Activated CD4-positive, alpha-beta T cell treated with anti-CD3 and anti-CD28 coated beads, Interleukin-10, Interleukin-2, amounts not matched to agents 100 ng/mL and 50 ng/mL, durations not matched to agents 16 hours and 8 hours (primary cell): Measurements from ENCODE around the gene NR2F6.

Source experiments
- DNase-seq: peaks from one replicate; pipeline ENCODE4 v3.0.0-alpha.2; 2020

The NR2F6 gene

DNA sequence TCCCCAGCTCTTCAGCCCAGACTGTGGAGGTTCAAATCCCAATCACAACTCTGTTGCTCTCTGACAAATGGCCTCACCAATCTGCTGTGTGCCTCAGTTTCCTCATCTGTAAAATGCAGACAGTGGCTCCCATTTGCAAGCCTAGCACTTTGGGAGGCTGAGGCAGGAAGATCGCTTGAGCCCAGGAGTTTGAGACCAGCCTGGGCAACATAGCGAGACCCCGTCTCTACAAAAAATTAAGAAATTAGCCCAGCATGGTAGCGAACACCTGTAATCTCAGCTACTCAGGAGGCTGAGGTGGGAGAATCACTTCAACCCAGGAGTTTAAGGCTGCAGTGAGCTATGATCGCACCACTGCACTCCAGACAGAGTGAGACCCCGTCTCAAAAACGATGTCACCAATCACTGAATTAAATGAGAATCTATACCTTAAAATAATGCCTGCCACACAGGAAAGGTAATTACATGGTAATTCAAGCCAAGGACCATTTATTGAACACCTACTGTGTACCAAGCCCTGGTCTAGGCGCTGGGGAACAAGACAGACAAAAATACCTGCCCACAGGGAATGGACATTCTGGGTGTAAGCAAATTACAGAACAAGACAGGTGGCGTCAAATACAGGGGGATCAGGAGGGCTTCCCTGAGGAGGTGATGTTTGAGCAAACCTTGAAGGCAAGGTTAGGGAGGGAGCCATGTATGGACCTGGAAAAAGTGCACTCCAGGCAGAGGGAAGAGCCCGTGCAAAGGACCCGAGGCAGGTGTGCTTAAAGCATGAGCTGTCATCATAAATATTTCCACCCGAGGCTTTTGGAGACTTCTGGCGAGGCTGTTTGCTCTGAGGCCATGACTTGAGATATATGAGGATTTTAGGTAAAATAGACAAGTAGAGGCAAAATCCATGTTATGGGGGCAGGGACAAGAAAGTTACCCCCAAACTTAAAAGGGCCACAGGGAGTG is 7.7 kb downstream of the NR2F6 start:
- DNase-seq, result no peak

DNA sequence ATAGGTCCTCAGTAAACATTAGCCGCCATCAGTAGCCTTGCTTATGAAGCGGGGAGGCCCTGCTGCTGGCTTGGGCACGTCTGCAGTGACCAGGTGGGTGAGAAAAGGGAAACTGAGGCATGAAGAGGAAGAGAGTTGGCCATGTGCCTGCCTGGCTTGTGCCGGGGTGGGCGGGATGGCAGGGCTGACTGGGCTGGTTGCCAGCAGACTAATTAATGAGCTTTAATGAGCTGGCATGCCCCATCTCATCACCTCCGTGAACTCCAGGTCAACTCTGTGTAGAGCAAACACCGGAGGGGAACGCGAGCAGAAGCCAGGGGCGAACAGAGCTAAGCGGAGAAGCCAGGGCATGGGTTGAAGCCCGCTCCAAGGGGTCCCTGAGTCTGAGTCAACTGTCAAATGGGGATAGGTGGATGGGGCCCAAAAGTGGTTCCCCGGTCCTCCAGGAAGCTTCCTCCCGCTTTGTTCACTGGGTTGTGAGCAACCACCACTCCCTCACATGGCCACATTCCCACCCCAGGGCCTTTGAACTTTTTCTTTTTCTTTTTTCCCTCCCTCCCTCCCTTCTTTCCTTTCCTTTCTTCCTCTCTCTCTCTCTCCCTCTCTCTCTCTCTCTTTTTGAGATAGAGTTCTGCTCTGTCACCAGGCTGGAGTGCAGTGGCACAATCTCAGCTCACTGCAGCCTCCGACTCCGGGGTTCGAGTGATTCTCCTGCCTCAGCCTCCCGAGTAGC is 8.7 kb downstream of the NR2F6 start:
- no peak for DNase-seq

DNA sequence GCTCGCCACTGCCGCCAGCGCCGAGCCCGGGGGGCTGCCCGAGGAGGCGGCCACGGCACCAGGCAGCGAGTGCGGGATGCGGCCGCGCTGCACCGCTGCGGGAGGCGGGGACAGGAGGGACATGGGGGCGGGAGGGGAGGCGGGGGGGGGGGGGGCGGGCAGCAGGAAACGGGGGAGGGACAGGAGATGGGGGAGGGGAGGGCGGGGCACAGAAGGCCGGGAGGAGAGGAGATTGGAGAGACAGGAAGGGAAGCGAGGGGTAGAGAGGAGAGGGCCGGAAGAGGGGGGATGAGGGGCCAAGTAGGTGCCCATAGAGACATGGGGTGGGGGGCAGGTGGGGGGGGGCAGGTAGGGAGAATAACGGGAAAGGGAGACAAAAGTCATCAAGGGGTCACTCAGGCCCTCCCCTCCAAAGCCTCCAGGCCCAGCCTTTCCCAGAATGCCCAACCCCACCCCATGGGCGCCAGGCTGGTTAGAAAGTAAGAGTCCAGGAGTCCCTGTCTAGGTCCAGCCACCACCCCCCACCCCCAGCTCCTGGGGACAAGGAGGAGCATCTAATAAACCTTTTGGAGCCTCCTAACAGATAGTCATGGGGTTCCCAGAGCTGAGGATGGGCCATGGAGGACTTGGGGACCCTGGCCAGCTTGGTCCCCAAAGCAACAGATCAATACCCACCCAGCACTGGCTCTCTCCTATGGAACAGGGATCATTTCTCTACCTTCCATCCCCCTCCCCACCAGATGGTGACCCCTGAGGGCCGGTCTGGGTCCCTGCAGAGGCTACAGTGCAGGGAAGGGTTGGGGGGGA is 9.5 kb downstream of the NR2F6 start:
- peak; percentile 52 for DNase-seq

DNA sequence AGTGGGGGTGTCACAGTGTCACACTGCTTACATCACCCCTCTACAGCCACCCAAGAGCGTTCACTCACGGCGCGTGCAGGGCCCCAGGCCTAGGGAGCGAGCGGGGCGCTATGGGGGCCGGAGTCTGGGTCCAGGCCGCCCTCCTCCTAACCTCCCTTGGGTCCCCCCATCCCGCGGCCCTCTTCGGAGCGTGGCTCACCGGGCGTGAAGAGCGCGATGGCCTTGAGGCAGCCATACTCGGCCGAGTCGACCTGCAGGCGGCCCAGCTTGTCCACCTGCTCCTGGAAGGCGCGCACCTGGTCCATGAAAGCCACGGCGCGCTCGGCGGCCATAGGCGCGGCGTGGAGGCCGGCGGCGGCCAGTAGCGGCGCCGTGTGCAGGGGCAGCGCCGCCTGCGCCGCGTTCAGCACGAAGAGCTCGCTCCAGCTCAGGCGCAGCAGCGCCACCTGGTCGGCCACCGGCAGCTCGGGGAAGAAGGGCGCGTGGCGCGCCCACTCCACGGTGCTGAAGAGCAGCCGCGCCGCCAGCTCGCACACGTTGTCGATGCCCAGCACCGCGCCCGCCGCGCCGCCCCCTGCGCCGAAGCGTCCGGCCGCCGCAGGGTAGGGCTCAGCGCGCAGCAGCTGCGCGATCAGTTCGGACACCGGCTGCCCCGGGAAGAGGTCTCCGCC is 10.3 kb downstream of the NR2F6 start:
- DNase-seq, result peak; percentile 79

DNA sequence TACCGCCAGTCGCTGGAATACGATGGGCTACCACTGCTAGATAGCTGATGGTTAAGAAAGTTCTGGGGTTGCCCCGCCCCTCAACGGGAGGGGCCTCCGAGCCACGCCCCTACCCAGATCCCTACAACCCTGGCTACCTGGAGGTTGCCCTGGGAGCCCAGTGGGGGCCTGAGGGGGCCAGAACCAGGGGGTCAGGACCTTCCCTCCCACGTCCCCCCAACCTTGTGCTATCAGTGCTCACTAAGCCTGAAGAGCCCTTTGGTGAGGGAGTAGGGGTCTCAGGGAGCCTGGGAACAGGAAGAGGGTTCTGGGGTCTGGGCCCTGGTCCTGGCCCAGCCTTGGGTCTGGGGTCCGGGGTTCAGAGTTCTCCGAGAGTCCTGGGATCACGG is 10.8 kb downstream of the NR2F6 start:
- peak; percentile 76 for DNase-seq

DNA sequence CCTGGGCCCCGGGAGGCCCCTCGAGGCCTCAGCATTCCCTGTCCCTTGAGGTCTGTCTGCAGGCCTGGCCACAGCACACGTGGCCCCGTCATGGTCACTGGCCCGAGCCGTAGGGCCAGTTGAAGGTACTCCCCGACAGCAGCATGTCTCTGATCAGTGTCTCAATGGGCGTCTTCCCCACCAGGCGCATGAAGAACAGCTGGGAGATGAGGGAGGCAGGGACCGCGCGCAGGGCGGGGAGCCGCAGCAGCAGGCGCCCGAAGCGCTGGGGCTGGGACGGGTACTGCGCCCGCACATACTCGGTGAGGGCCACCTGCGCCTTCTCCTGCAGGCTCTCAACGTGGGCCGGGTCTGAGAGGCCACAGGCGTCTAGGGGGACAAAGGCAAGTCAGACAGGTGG is 13.5 kb downstream of the NR2F6 start:
- DNase-seq, result no peak

DNA sequence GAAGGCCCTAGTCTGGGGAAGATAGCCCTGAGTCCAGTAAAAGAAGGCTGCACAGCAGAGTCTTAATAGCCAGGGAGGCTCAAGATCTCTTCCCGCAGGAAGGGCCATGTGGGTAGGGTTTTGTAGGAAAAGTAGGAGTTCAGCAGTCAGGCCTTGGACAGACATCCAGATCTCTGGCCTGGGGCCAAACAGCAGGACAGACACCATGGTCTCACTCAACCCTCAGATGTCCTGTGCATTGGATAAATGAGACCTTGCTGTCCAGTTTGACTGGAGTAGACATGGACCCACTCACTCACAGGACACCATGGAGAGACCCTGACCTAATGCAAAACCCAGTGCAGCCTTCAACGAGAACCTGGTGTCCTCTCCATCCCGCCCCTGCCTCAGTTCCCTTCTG is 15.8 kb downstream of the NR2F6 start:
- no peak for DNase-seq

DNA sequence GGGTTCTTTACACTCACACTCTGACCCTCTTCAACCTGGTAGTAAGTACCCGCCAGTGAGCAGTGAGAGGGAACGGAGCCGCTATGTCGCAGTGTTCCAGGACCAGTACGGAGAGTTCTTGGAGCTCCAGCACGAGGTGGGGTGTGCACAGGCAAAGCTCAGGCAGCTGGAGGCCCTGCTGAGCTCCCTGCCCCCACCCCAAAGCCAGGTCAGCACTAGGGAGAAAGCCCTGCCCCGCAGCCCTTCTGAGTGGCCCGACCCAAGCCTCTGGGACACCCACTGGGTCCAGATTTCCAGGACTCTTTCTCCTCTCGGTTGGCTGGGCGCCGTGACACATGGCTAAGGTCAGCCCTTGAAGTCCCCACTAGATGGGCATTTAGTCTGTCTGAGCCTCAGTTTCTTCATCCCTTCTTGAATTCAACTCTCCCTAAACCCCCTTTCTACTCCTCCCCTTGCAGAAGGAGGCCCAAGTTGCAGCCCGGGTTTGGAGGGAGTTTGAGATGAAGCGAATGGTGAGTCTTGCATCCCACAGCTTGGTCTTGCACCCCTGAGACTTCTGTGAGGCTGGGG is 17.8 kb downstream of the NR2F6 start:
- no peak for DNase-seq

DNA sequence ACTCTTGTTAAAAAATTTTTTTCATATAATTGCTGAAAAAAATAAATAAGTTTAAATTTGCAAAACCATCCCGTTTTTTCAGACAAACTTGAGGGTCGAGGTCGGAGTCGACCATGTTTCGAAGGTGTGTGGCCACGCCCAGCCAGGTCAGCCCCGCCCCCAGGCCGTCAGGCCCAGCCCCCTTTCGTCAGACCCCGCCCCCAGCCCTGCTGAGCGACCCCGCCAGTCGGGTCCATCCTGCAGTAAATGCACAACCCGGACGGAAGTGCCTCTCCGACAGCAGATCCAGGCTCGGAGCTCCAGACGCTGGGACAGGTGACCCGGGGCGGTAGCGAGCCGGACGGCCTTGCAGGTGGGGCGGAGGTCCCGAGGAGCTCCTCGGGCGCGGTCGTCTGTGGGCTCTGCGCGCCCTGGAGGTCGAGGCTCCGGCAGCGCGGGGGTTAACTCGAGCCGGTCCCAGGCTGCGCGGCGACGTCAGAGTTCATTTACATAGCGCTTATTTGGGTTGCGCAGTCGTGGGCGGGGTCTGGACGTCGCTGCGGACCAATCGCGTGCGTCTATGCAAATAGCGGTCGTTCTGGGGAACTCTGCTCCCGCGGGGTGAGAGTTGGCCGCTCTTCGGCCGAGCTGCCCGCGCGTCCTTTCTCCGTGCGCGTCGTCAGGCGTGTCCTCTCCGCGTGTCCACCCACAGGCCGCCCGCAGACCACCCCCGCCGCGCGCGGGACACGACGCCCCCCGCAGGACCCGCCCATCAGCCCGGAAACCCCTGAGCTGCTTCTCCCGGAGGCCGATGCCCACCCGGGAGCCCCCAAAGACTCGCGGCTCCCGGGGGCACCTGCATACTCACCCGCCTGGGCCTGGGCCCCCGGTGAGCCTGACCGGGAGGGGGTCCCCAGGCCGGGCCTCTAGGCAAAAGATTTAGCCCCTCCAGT is 19.5 kb downstream of the NR2F6 start, which contains the start of gene OCEL1:
OCEL1 (plus strand) TSS at position 225 of the 932 bp plus-strand sequence; CDS start at position 247, 22 bp downstream.
- DNase-seq, result peak; percentile 97

DNA sequence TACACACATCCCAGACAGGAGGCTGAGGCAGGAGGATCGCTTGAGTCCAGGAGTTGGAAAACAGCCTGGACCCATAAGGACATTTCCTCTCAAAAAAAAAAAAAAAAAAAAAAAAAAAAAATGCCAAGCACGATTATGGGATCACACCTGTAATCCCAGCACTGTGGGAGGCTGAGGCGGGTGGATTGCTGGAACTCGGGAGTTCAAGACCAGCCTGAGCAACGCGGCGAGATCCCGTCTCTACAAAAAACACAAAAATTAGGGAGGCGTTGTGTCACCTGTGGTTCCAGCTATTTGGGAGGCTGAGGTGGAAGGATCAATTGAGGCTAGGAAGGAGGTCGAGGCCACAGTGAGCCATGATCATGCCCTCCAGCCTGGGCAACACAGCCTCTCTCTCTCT is 20.7 kb downstream of the NR2F6 start:
- no peak for DNase-seq

DNA sequence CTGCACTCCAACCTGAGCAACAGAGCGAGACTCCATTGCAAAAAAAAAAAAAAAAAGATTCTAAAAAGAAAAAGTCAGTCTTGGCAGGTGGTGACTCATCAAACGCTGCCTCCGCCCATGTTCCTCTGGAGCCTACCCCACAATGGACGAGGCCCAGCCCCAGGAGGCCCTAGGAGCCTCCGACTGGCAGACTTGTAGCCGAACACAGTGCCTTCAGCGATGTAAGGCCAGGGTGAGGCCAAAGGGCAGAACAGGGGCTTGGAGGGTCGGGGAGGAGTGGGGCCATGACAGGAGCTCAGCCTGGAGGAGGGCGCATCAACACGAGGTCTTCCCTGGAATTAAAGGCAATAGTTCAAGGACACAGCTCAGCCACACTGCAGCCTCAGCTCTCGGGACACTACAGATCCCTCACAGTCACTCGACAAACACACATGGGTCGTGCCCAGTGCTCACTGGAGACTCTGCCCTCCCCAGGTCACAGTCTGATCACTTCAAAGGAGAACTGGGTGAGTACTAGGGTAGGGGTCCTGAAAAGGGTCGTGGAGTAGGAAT is 25.4 kb downstream of the NR2F6 start:
- no peak for DNase-seq

DNA sequence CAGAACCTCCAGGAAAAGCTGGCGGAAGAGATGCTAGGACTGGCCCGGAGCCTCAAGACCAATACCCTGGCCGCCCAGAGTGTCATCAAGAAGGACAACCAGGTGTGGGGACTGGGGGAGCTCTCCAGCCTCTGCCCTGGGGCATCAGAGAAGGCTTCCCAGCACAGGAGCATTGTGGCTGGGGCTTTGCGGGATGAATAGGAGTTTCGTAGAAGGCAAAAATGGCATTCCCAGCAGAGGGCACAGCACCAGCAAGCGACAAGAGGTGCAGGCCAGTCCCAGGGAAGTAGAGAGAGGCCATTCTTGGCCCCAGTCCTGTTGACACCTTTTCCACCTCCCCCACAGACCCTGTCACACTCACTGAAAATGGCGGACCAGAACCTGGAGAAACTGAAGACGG is 26.4 kb downstream of the NR2F6 start:
- no peak for DNase-seq

DNA sequence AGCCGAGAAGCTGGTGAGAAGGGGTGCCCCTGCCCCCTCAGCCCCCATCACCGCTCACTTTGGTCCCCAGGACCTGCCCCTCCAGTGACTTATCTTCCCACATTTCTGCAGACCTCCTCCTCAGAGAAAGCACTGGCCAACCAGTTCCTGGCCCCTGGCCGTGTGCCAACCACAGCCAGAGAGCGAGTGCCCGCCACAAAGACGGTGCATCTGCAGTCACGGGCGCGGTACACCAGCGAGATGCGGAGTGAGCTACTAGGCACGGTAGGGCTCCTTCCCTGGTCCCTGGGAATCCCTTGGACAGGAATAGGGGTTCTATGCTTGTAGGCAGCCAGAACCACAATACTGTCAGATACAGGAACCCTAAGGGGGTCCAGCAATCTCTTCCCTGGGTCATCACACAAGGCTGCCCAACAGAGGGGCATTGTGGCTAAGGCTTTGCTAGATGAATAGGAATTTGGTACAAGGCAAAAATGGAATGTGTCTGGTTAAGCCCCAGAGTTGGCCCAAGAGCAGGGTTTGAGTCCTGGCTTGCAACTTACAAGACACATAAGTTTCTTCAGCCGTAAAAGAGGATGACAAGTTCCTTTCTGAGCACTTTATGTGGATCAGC is 29.6 kb downstream of the NR2F6 start:
- no peak for DNase-seq

DNA sequence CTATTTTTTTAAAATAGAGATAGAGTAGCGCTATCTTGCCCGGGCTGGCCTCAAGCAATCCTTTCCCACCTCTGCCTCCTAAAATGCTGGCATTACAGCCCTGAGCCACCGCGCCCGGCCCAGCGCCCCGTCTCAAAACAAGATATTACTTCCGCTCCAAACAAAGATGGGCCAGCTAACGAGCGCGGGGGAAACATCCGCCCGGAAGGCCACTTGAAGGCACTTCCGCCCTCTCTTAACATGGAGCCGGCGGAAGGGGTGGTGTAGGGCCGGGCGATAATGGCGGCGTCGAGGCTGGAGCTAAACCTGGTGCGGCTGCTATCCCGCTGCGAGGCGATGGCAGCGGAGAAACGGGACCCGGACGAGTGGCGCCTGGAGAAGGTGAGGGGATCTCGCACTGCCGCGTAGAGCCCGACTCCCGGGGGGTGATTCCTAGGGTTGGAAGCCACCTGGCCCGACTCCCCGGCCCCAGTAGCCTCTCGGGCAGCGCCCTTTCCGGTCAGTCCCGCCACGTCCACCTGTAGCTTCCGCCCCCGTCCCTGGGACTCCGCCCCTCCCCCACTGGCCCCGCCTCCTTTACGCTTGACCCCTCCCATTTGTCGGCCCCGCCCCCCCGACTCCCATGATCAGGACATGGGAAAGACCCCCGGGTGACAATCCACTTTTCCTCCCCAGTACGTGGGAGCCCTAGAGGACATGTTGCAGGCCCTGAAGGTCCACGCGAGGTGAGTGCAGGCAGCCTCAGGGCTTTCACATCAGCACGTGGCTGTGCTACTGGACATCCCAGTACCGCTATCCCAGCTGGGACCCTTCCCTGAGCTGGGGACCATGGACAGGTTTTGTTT is 30.4 kb downstream of the NR2F6 start, which contains the start of gene USE1:
USE1 (plus strand) TSS at position 231 of the 845 bp plus-strand sequence; CDS start at position 280, 49 bp downstream.
- peak; percentile 93 for DNase-seq

DNA sequence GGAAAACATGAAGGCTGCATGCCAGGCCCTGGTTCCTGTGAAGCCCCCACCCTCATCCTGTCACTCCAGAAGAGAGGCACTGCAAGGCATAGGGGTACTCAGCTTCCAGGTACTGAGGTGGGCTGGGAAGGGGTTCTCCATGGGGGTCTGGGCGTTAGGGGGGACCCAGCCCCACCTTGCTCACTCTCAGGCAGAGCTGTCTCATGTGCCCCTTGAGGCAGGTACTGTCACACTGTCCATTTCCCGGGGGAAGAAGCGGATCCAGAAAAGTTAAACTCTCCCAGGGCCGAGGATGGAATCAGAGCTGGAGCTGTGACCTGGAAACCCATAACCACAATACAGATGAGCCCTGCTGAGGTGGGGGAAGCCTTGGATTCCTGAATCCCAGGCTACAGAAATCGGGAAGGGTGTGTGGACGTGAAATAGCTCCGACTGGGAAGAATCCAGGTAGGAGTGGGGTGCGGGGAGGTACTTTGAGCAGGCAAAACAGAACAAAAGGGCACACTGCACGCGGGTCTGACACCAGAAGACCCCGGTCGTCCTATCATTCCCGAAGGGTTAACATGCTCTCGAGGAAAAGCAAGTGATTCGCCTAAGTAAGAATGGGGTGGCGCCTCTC is 31.1 kb downstream of the NR2F6 start:
- no peak for DNase-seq

DNA sequence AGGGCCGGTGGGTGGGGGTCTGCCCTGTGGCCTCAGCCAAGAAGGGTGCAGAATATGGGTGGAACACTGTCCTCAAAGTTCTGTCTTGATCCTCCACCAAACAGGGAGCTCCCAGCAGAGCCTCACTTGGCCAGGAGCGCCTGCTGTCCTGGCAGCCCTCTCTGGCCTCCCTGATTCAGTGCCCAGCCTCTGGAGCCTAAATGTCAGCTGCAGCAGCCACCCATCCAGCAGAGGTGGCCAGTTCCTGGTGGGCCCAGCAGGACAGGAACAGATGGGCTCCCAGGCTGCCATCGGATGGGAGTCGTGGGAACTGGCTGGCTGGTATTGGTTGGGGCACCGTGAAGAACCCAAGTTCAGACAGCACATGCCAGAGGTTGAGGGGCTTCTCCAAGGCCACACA is 32.4 kb downstream of the NR2F6 start:
- DNase-seq, result no peak

DNA sequence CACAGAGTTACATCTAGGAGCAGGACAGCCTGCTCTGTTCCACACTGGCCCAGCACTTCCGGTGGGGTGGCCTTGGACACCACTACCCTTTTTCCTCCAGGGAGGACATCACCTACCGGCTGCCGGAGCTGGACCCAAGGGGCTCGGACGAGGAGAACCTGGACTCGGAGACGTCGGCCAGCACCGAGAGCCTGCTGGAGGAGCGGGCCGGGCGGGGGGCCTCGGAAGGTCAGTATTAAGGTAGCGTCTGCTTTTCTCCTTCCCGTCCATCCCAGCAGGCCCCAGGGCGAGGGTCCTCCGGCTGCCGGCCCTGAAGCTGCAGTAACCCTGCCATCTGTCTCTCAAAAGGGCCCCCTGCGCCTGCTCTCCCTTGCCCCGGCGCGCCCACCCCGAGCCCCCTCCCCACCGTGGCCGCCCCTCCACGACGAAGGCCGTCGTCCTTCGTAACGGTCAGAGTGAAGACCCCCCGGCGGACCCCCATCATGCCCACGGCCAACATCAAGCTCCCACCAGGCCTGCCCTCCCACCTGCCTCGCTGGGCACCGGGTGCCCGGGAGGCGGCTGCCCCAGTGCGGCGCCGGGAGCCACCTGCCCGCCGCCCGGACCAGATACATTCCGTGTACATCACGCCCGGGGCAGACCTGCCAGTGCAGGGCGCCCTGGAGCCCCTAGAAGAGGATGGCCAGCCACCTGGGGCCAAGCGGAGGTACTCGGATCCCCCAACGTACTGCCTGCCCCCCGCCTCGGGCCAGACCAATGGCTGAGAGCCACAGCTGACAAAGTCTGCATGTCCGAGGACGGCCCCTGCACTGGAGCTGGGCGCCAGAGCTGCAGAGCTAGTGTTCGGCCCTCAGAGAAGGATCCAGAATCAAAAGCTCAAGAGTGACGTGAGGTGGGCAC is 33.9 kb downstream of the NR2F6 start:
- no peak for DNase-seq

DNA sequence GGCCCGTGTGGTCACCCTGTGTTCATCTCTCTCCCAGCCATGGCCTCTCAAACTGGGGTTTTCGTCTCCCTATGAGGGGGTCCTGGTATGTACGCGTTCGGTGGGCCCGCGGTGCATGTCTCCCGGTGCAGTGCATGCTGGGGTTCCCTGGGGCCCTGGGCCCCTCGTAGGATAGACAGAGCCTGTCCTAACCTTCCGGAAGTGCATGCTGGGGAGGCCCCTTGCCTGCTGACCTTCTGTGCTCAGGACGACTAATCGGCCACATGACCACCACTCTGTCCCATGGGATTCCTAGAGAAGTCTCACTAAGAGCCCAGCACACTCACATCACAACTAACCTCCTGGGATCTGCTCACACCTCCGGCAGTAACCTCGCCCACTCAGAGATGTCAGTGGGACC is 35.4 kb downstream of the NR2F6 start:
- no peak for DNase-seq
